OCI-LY1 (cell line): ENCODE measurements around the gene RPH3AL.

Source experiments
- EZH2 ChIP-seq: fragments of 200-600 bp; sonication (generic), shearing (Covaris generic); IDR thresholded peaks from 2 replicates; pipeline ENCODE4 v1.8.0; 2017; ENCODE audit warnings: borderline replicate concordance, mixed run types, mild to moderate bottlenecking, antibody characterized with exemption, low read length, moderate library complexity, mixed read lengths
- TF ChIP-seq, protein P1 (sequence below): fragments of 200-600 bp; sonication (generic), shearing (Covaris generic); IDR thresholded peaks from 2 replicates; pipeline ENCODE4 v1.5.1; 2017; ENCODE audit warnings: mild to moderate bottlenecking, antibody characterized with exemption, low read length, moderate library complexity, mixed read lengths

DNA sequence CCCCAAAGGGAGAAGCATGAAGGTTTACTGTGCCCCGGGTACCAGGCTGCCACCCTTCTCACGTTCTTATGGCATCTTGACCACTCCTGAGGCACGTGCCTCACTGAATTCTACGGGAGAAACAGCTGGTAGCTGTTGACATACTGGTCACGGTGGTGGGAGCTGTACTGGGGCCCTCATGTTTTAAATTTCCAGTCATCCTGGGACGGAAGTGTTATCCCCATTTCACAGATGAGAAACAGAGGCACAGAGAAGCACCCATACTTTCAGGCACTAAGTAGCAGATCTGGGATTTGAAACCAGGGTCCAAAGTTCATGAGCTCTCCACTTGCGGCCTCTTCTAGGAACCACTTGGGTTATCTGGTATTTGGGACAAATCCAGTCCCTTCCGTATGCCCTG lies 144.8 kb downstream of the RPH3AL start:
- TF ChIP-seq, protein P1, sequence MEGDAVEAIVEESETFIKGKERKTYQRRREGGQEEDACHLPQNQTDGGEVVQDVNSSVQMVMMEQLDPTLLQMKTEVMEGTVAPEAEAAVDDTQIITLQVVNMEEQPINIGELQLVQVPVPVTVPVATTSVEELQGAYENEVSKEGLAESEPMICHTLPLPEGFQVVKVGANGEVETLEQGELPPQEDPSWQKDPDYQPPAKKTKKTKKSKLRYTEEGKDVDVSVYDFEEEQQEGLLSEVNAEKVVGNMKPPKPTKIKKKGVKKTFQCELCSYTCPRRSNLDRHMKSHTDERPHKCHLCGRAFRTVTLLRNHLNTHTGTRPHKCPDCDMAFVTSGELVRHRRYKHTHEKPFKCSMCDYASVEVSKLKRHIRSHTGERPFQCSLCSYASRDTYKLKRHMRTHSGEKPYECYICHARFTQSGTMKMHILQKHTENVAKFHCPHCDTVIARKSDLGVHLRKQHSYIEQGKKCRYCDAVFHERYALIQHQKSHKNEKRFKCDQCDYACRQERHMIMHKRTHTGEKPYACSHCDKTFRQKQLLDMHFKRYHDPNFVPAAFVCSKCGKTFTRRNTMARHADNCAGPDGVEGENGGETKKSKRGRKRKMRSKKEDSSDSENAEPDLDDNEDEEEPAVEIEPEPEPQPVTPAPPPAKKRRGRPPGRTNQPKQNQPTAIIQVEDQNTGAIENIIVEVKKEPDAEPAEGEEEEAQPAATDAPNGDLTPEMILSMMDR = no peak
- TF ChIP-seq EZH2 = no peak
